Liver (tissue), 3 donors: ENCODE results near the gene PRSS56.

ENCODE experiments used
- EGR1 ChIP-seq, 2 donors: IDR thresholded peaks; 2 replicates each; pipeline ENCODE4 v1.6.1; 2016 to 2018; ENCODE audit warnings: antibody characterized with exemption in 2 of 2, low read depth in 2 of 2
- MAX ChIP-seq: IDR thresholded peaks from 2 replicates; pipeline ENCODE4 v1.6.1; 2016; ENCODE audit warnings: antibody characterized with exemption
- TAF1 ChIP-seq: conservative IDR thresholded peaks from 2 replicates; pipeline ENCODE4 v1.6.1; 2016; ENCODE audit warnings: antibody characterized with exemption, mild to moderate bottlenecking
- TF ChIP-seq, protein P1 (sequence below): fragments of 150-350 bp; IDR thresholded peaks from 2 replicates; pipeline ENCODE4 v1.5.1; 2017; ENCODE audit warnings: improper control_type of control experiment, low read depth, low read length; ENCODE audit not compliant: missing input control
- donor health status: healthy.
- donor health status: healthy.

DNA sequence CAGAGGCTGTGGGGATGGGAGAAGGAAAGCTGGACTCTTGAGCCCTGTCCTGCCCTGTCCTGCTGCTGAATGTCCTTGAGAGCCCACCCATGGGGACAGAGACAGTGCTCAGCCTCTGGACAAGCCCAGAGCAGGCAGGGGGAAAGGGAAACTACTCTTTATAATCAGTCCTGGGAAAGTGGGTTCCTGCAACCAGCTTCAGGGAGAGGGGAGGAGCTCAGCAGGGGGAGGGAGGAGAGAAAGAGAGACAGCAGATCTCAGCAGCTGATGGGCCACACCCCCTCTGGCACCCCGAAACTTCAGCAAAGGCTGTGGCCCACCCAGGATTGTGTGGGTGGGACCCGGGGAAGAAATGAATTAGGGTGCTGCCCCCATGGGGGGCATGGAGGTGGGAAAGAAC is 44.1 kb upstream of the PRSS56 start:
- TF ChIP-seq, protein P1, sequence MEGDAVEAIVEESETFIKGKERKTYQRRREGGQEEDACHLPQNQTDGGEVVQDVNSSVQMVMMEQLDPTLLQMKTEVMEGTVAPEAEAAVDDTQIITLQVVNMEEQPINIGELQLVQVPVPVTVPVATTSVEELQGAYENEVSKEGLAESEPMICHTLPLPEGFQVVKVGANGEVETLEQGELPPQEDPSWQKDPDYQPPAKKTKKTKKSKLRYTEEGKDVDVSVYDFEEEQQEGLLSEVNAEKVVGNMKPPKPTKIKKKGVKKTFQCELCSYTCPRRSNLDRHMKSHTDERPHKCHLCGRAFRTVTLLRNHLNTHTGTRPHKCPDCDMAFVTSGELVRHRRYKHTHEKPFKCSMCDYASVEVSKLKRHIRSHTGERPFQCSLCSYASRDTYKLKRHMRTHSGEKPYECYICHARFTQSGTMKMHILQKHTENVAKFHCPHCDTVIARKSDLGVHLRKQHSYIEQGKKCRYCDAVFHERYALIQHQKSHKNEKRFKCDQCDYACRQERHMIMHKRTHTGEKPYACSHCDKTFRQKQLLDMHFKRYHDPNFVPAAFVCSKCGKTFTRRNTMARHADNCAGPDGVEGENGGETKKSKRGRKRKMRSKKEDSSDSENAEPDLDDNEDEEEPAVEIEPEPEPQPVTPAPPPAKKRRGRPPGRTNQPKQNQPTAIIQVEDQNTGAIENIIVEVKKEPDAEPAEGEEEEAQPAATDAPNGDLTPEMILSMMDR: no peak
- TF ChIP-seq MAX (no peak), TAF1 (no peak), EGR1 (IDR thresholded peaks at IDR 0.05; ENCODE audit: low read depth in 2 of 2) (no peak)
